Lung (tissue), 12 donors: ENCODE measurements around the gene NLRP4. TPM values are rescaled to one million over a fixed set of nuclear protein-coding genes. Genes with fewer than 3 reads are reported as not detected.

Source experiments
- ATAC-seq: fragments of 200-7000 bp; cut with Tn5 transposase; one replicate; pipeline ENCODE4 v1.9.1; 2020; ENCODE audit warnings: moderate number of reproducible peaks; ENCODE audit not compliant: insufficient read depth, low FRiP score
- DNase-seq, 3 donors: peaks; one replicate each; pipeline ENCODE4 v3.0.0-alpha.2; 2013 to 2017
- H3K27ac ChIP-seq, 2 donors: one replicate each; pipeline ENCODE4 v1.5.1; 2013; ENCODE audit warnings: mild to moderate bottlenecking in 2 of 2, moderate library complexity in 2 of 2, control low read depth in 1 of 2, inconsistent platforms in 1 of 2, low read depth in 1 of 2, low read length in 1 of 2
- H3K27me3 ChIP-seq, 3 donors: one replicate each; pipeline ENCODE4 v1.5.1; 2013; ENCODE audit warnings: low read length in 2 of 3; ENCODE audit not compliant: control insufficient read depth in 3 of 3, insufficient read depth in 3 of 3
- H3K36me3 ChIP-seq, 4 donors: one replicate each; pipeline ENCODE4 v1.5.1; 2013; ENCODE audit warnings: low read length in 4 of 4, mild to moderate bottlenecking in 1 of 4, moderate library complexity in 1 of 4; ENCODE audit not compliant: control insufficient read depth in 4 of 4, insufficient read depth in 4 of 4
- H3K4me1 ChIP-seq, 5 donors: one replicate each; pipeline ENCODE4 v1.5.1; 2013; ENCODE audit warnings: low read length in 5 of 5, mild to moderate bottlenecking in 2 of 5, moderate library complexity in 1 of 5; ENCODE audit not compliant: control insufficient read depth in 5 of 5, insufficient read depth in 5 of 5
- H3K4me3 ChIP-seq: one replicate; pipeline ENCODE4 v1.5.1; 2013; ENCODE audit warnings: mild to moderate bottlenecking, control low read depth, moderate library complexity
- H3K9ac ChIP-seq, 2 donors: one replicate each; pipeline ENCODE4 v1.5.1; 2013; ENCODE audit warnings: low read length in 2 of 2, control low read depth in 1 of 2; ENCODE audit not compliant: insufficient read depth in 1 of 2
- H3K9me3 ChIP-seq, 4 donors: one replicate each; pipeline ENCODE4 v1.5.1; 2013; ENCODE audit warnings: low read length in 3 of 4, mild to moderate bottlenecking in 1 of 4, moderate library complexity in 1 of 4; ENCODE audit not compliant: control insufficient read depth in 4 of 4, insufficient read depth in 3 of 4
- WGBS, 2 donors: extraction: QIAGEN DNeasy Blood & Tissue Kit; methylation state at CpG; one replicate each; pipeline ENCODE4 v1.1.7; 2013; 5-methylcytosine and 5-hydroxymethylcytosine counted together
- polyA plus RNA-seq, 2 donors: library from polyadenylated mRNA; stranded (reverse); fragments of 200-250 nt; gene quantifications; one replicate each; pipeline ENCODE4 v1.2.1, GENCODE V29; 2013
- total RNA-seq, 2 donors: library from RNA; depleted of rRNA in 1 of 2; stranded (reverse); fragments of >200 nt in 1 of 2; gene quantifications; one replicate each; pipeline ENCODE4 v1.2.1, GENCODE V29; 2014 to 2021
- TF ChIP-seq, protein P1 (sequence below): IDR thresholded peaks from 2 replicates; pipeline ENCODE4 v1.5.1; 2012; ENCODE audit warnings: mild to moderate bottlenecking; ENCODE audit errors: control extremely low read depth, extremely low read depth
- donor health status: control.
- donor health status: control.
- donor health status: Bipolar disorder and iron deficiency.
- donor health status: healthy.
- donor health status: DM: yes; HTN: yes; CAD: no.

The NLRP4 gene
- total and polyA plus RNA-seq, 4 donors, result 0.11 TPM; not detected in 3

GRCh38 chr19:55855160-55855559 is 18.8 kb downstream of the NLRP4 start:
- Histone ChIP-seq H3K9me3 (peaks cover 0 to 11% (median 4%) of the 10 kb centered on the region in 4 donors), H3K9ac (no peak overlapping the region), H3K36me3 (no peaks in the 10 kb centered on the region), H3K4me3 (no peak overlapping the region), H3K27ac (no peak overlapping the region), H3K27me3 (no peaks in the 10 kb centered on the region), H3K4me1 (no peaks in the 10 kb centered on the region)
- WGBS, 2 donors, result 69 to 80% methylated on average over 1 of the region's 1 CpG
- ATAC-seq, result no peak
- TF ChIP-seq, protein P1, sequence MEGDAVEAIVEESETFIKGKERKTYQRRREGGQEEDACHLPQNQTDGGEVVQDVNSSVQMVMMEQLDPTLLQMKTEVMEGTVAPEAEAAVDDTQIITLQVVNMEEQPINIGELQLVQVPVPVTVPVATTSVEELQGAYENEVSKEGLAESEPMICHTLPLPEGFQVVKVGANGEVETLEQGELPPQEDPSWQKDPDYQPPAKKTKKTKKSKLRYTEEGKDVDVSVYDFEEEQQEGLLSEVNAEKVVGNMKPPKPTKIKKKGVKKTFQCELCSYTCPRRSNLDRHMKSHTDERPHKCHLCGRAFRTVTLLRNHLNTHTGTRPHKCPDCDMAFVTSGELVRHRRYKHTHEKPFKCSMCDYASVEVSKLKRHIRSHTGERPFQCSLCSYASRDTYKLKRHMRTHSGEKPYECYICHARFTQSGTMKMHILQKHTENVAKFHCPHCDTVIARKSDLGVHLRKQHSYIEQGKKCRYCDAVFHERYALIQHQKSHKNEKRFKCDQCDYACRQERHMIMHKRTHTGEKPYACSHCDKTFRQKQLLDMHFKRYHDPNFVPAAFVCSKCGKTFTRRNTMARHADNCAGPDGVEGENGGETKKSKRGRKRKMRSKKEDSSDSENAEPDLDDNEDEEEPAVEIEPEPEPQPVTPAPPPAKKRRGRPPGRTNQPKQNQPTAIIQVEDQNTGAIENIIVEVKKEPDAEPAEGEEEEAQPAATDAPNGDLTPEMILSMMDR, result no peak
- no peak for DNase-seq

DNA sequence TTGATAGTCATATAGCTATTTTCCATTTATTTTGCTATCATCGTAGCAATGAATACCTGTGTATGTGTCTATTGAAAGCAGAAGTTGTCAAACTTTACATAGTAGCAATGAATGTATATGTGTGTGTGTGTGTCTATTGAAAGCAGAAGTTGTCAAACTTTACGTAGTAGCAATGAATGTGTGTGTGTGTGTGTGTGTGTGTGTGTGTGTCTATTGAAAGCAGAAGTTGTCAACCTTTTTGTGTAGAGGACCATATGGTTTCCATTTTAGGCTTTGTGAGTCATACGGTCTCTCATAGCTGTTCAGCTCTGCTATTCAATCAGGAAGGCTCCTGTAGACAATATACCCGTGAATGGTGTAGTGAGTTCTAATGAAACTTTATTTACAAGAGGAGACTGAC is 20.8 kb downstream of the NLRP4 start:
- no peak overlapping the region for H3K4me3 ChIP-seq
- no peak overlapping the region for H3K27ac ChIP-seq
- no peak overlapping the region for H3K9ac ChIP-seq
- TF ChIP-seq, protein P1, result no peak
- no peaks in the 10 kb centered on the region for H3K4me1 ChIP-seq
- H3K27me3 ChIP-seq, result no peaks in the 10 kb centered on the region
- no peaks in the 10 kb centered on the region for H3K36me3 ChIP-seq
- 58 to 70% methylated on average over 4 of the region's 4 CpGs for WGBS, 2 donors
- ATAC-seq (no peak), DNase-seq (no peak)
- H3K9me3 ChIP-seq, result peaks cover 0 to 11% (median 5%) of the 10 kb centered on the region in 4 donors

- TF ChIP-seq, protein P1, result no peak
- no peak for ATAC-seq
- DNase-seq, result no peak
- Histone ChIP-seq H3K27ac (no peak overlapping the region), H3K9ac (no peak overlapping the region), H3K27me3 (no peaks in the 10 kb centered on the region), H3K4me3 (no peak overlapping the region), H3K9me3 (peaks cover 0 to 11% (median 5%) of the 10 kb centered on the region in 4 donors), H3K4me1 (no peaks in the 10 kb centered on the region), H3K36me3 (no peaks in the 10 kb centered on the region)
- WGBS, 2 donors, result 93 to 95% methylated on average over 23 of the region's 23 CpGs
These were observed 21.6 kb downstream of the NLRP4 start for GRCh38 chr19:55857974-55858373.

GRCh38 chr19:55858401-55858800 is 22.1 kb downstream of the NLRP4 start:
- Histone ChIP-seq H3K27ac (no peak overlapping the region), H3K36me3 (no peaks in the 10 kb centered on the region), H3K27me3 (no peaks in the 10 kb centered on the region), H3K4me1 (no peaks in the 10 kb centered on the region), H3K9ac (no peak overlapping the region), H3K4me3 (no peak overlapping the region), H3K9me3 (peaks cover 0 to 11% (median 4%) of the 10 kb centered on the region in 4 donors)
- DNase-seq, result no peak
- 91 to 94% methylated on average over 14 of the region's 14 CpGs for WGBS, 2 donors
- TF ChIP-seq, protein P1, result no peak
- no peak for ATAC-seq
